Mesenteric fat pad (tissue), 1 donor: ENCODE results near the gene IFITM5. TPM values are rescaled to one million over a fixed set of nuclear protein-coding genes. Genes with fewer than 3 reads are reported as not detected.
A peak's percentile ranks its signal among the peaks of the same experiment; 100 is the strongest.

Source experiments
- DNase-seq: peaks from one replicate; pipeline ENCODE4 v3.0.0-alpha.2; 2020; ENCODE audit warnings: low spot score
- total RNA-seq: library from RNA; stranded (reverse); fragmentation: NEBNext Ultra II Directional; extraction: Animal tissue kit (Norgen Biotek cat#: 25700); gene quantifications from one replicate; pipeline ENCODE4 v1.2.1, GENCODE V29; 2021
- donor health status: DM: yes; HTN: yes; CAD: no.

IFITM5 gene
- total RNA-seq, 1 donor from 2014 or later: not detected

GRCh38 chr11:285021-285893 lies 14.1 kb downstream of the IFITM5 start:
- DNase-seq: peak; percentile 88

GRCh38 chr11:284105-285020 lies 15.0 kb downstream of the IFITM5 start:
- DNase-seq: peak; percentile 84

GRCh38 chr11:283405-284104 lies 15.8 kb downstream of the IFITM5 start:
- DNase-seq: peak; percentile 14

GRCh38 chr11:282630-283360 lies 16.5 kb downstream of the IFITM5 start:
- peak; percentile 85 for DNase-seq

- DNase-seq: peak; percentile 64
Measured at GRCh38 chr11:282171-282570, 17.2 kb downstream of the IFITM5 start.

- DNase-seq: peak; percentile 89
Measured at GRCh38 chr11:281486-282161, 17.7 kb downstream of the IFITM5 start.

- peak; percentile 83 for DNase-seq
Measured at GRCh38 chr11:280706-281485, 18.4 kb downstream of the IFITM5 start.

DNA sequence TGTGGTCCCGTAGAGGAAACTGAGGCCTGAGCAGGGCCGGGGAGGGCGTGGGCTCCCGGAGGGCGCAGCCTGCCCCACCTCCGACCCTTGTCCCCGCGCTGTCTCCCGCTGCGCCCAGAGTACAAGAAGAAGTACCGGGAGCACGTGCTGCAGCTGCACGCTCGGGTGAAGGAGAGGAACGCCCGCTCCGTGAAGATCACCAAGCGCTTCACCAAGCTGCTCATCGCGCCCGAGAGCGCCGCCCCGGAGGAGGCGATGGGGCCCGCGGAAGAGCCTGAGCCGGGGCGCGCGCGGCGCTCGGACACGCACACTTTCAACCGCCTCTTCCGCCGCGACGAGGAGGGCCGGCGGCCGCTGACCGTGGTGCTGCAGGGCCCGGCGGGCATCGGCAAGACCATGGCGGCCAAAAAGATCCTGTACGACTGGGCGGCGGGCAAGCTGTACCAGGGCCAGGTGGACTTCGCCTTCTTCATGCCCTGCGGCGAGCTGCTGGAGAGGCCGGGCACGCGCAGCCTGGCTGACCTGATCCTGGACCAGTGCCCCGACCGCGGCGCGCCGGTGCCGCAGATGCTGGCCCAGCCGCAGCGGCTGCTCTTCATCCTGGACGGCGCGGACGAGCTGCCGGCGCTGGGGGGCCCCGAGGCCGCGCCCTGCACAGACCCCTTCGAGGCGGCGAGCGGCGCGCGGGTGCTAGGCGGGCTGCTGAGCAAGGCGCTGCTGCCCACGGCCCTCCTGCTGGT lies 19.2 kb downstream of the IFITM5 start:
- DNase-seq: peak; percentile 90

GRCh38 chr11:279040-279965 lies 20.0 kb downstream of the IFITM5 start:
- peak; percentile 87 for DNase-seq

DNA sequence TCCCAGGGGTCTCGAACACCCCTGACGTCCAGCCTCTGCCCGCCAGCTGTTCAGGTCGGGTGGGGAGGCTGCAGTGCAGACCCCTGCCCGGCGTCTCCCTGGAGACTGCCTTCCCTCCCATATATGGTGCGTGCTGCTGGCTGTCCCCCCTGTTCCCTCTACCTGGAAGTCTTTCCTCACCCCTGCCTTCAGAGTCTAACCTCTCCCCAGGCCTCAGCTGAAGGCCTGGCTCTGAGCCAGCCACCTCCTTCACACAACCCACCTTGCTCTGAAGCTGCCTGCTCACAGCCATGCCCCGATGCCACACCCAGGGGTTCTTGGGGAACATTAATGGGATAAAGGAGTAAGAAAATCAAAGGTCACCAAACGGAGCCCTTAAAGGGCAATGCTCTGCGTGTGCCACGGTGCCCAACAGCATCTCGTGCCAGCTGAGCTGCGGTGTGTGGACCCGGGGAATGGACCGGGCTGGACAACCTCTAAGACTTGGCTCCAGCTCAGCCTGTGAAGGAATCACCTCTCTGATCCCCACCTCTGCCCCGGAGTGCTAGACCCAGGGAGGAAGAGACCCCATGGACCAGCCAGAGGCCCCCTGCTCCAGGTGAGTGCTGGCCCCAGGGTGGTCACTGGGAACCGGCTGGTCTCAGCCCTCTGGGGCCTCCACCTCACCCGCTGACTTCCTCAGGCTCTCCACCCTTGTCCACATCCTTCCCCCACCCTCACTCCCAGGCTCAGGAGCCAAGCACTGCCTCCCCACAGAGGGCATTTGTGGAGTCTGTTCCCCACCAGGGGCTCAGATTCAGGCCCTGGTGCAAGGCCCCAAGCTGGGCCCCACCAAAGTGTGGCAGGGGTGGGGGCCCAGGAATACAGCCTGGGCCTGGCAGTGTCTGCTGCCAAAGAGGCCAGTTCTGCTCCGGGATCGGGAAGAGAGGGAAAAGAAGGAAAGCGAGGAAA lies 21.1 kb downstream of the IFITM5 start, which contains the start of gene NLRP6:
NLRP6 (plus strand) TSS at position 407 of the 951 bp plus-strand sequence; CDS start at position 570, 163 bp downstream.
- DNase-seq: peak; percentile 87

- DNase-seq: no peak
Measured at GRCh38 chr11:276219-276618, 23.1 kb downstream of the IFITM5 start.

DNA sequence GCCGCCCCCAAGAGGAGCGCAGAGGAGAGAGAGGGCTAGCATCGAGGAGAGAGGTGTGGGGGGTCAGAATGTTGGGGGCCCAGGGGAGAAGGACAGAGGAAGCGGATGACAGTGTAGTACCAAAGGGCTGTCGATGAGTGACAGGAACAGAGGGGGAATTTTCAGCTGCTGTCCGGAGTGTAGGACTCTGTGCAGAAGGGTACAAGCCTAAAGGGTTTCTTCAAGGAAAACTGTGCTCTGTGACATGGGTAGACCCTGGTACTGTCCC lies 26.5 kb downstream of the IFITM5 start:
- DNase-seq: peak; percentile 67

- DNase-seq: no peak
Measured at GRCh38 chr11:272195-272930, 27.0 kb downstream of the IFITM5 start.

DNA sequence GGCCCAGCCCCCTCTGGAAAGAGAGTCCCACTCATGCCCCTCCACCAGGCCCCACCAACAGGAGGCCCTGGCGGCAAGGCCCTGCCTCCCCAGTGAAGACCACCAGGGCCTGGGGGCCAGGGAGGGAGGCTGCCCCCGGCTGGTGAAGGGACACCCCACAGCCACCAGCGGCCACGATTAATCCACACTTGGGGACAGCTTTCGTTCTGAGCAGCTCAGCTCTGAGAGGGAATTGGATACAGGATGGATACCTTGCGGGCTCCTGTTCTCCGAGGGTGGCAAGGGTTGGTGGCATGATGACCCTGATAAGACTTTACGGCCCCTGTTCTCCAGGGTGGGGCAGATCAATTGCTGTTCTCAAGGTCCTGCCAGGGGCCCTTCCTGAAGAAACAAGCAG lies 28.0 kb downstream of the IFITM5 start:
- peak; percentile 83 for DNase-seq

DNA sequence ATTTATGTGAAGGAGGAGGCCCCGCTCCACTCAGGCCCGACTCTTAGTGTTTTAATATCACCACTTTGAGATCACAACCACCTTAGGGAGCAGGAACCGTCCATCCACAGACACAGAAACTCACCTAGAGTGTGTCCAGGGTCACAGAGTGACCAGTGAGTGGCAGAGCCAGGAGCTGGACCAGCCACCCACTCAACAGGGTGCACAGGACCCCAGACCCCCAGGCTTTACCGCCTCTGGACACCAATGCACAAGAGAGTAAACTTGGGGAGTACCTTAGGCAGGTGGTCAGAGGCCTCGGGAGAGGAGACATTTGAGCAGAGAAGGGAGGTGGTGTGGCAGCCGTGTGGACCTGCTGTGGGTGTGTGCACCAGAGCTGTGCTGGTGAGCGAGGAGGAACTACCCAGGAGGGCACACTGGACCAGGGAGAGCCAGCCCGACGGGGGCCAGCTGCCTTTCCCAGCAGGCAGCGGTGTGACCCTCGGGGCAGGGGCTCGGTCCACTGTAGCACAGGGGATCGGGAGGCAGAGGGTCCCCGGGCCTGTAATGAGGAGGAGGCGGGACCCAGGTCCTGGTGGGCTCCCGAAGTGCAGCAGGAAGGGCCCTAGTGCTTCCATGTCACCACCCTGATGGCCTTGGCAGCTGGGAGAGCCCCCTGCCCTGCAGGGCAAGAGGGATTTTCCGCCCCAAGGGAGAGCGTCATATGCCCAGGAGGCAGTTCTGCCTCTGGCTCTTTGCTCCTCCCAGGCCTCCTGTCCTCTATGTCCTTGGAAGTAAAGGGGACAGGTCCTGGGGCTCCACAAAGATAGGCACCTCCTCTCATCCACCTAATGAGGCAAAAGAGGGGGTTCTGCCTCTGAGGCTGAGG lies 28.6 kb downstream of the IFITM5 start:
- DNase-seq: peak; percentile 84
